OCI-LY7 (cell line): ENCODE results near the gene SETD1A. TPM values are rescaled to one million over a fixed set of nuclear protein-coding genes. Genes with fewer than 3 reads are reported as not detected.

Experiments used
- BruUV-seq: library from RNA; stranded (reverse); fragments of 400-500 nt; replicated peaks from 2 replicates; lab custom pipeline; 2021; lab: Mats Ljungman, UMichigan
- CTCF ChIA-PET: fragments of 300-600 bp; sonication (Branson Sonifier 250); formaldehyde crosslinking; loops from one replicate; lab custom pipeline; 2022; ENCODE audit warnings: antibody characterized with exemption; ENCODE audit not compliant: unreplicated experiment; lab: Charles Lee
- POLR2A ChIA-PET: fragments of 300-600 bp; sonication (Branson Sonifier 250); formaldehyde crosslinking; loops from one replicate; lab custom pipeline; 2022; ENCODE audit warnings: antibody characterized with exemption; lab: Charles Lee
- DNase-seq: peaks from one replicate; pipeline ENCODE4 v3.0.0-alpha.2; 2015; ENCODE audit warnings: low spot score
- H2AFZ ChIP-seq: fragments of 200-600 bp; sonication (generic), shearing (Covaris generic); 2 replicates; pipeline ENCODE4 v1.6.1; 2014; ENCODE audit warnings: mild to moderate bottlenecking, antibody characterized with exemption, low read length, moderate library complexity
- H3K27ac ChIP-seq: fragments of 200-600 bp; sonication (generic); 2 replicates; pipeline ENCODE4 v1.5.1; 2014; ENCODE audit warnings: mixed run types, low read depth, mild to moderate bottlenecking, moderate library complexity, low read length, inconsistent platforms; ENCODE audit not compliant: poor library complexity, severe bottlenecking
- H3K36me3 ChIP-seq: fragments of 200-600 bp; sonication (generic); 2 replicates; pipeline ENCODE4 v1.6.1; 2014; ENCODE audit warnings: mild to moderate bottlenecking, antibody characterized with exemption, low read length, moderate library complexity, mixed read lengths; ENCODE audit not compliant: insufficient read depth
- H3K4me1 ChIP-seq: fragments of 200-600 bp; sonication (generic); 2 replicates; pipeline ENCODE4 v1.5.1; 2014; ENCODE audit warnings: mild to moderate bottlenecking, low read length; ENCODE audit not compliant: insufficient read depth, poor library complexity, severe bottlenecking
- H3K4me2 ChIP-seq: fragments of 200-600 bp; sonication (generic); 2 replicates; pipeline ENCODE4 v1.6.1; 2014; ENCODE audit warnings: mild to moderate bottlenecking, low read length
- H3K4me3 ChIP-seq: fragments of 200-600 bp; sonication (generic); 2 replicates; pipeline ENCODE4 v1.5.1; 2014; ENCODE audit warnings: mild to moderate bottlenecking, low read depth, low read length; ENCODE audit not compliant: poor library complexity, severe bottlenecking
- H3K79me2 ChIP-seq: fragments of 200-600 bp; sonication (generic); 2 replicates; pipeline ENCODE4 v1.6.1; 2016; ENCODE audit warnings: low read depth, mild to moderate bottlenecking, low read length, moderate library complexity, mixed read lengths; ENCODE audit not compliant: insufficient read depth
- H3K9me2 ChIP-seq: fragments of 200-600 bp; sonication (generic); 2 replicates; pipeline ENCODE4 v1.6.1; 2016; ENCODE audit warnings: mild to moderate bottlenecking, low read length, mixed read lengths; ENCODE audit not compliant: insufficient read depth
- H3K9me3 ChIP-seq: fragments of 200-600 bp; sonication (generic); 2 replicates; pipeline ENCODE4 v1.6.1; 2014; ENCODE audit warnings: mild to moderate bottlenecking, mixed run types, low read length, mixed read lengths
- H4K20me1 ChIP-seq: fragments of 200-600 bp; sonication (generic); 2 replicates; pipeline ENCODE4 v1.6.1; 2014; ENCODE audit warnings: mild to moderate bottlenecking, antibody characterized with exemption, low read length, moderate library complexity, mixed read lengths; ENCODE audit not compliant: insufficient read depth
- EZH2phosphoT487 ChIP-seq: fragments of 200-600 bp; sonication (generic); IDR thresholded peaks from 2 replicates; pipeline ENCODE4 v1.6.1; 2018; ENCODE audit warnings: low read depth, borderline replicate concordance, mild to moderate bottlenecking, mixed run types, antibody characterized with exemption, low read length, moderate library complexity, mixed read lengths
- intact Hi-C: fragments of 100-400 bp; cut with micrococcal nuclease; formaldehyde crosslinking; loops from one replicate; pipeline ENCODE4 v1.10.0; 2022; ENCODE audit not compliant: unreplicated experiment
- total RNA-seq, 2 experiments: library from RNA; depleted of rRNA in 1 of 2; stranded (reverse); fragments of >200 nt in 1 of 2; shearing (Covaris generic) in 1 of 2; gene quantifications; 2 replicates each; pipeline ENCODE4 v1.2.3, GENCODE V29; 2014 to 2022
- TF ChIP-seq, protein P1 (sequence below): fragments of 200-600 bp; sonication (generic); conservative IDR thresholded peaks from 2 replicates; pipeline ENCODE4 v1.5.1; 2014; ENCODE audit warnings: mild to moderate bottlenecking, antibody characterized with exemption, low read length, moderate library complexity, mixed read lengths

SETD1A gene
- total RNA-seq, 2 experiments from 2014 or later = 8.6 to 36.0 TPM

DNA sequence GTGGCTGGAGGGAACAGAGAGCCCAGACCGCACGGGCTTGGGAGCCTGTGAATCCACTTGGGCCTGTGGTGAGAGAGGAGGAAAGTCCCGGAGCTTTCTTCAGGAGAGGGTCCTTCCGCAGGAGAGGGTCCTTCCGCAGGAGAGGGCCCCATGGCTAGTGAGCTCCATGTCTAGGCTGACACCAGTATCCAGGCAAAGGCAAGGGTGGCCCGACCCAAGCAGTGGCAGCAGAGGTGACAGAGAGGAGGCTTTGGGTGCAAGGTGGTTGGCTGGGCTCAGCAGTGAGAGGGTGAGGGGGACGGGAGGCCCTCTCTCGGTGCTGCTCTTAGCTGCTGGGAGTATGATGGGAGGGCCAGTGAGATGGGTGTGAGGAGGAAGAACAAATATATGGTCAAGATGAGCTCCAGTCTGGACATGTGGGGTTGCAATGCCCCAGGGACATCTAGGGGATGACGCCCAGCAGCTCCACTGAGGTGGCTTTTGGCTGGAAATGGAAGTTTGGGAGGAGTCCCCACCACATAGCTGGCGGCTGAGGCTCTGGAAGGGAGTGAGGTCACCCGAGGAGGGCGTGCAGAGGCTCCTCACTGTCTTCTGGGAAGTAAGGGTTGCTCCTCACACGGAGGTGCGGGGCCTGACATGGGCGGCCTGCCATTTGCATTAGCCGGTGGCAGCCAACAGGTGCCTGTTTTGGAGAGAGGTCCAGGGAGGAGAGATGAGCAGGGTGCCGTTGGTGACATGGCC is 25.2 kb downstream of the SETD1A start:
- no peaks in the 10 kb centered on the region for H3K4me1 ChIP-seq
- peaks cover 83% of the 10 kb centered on the region for H3K36me3 ChIP-seq
- H3K79me2 ChIP-seq = no peaks in the 10 kb centered on the region
- no peaks in the 10 kb centered on the region for H3K9me3 ChIP-seq
- H3K4me2 ChIP-seq = no peak overlapping the region
- ChIA-PET POLR2A (no interaction called here), CTCF (interaction anchor here (0.5 kb wide), 1 partner anchor 12 kb away, joined by 4 read pairs; no protein-coding TSS in a partner anchor)
- no peaks in the 10 kb centered on the region for H3K9me2 ChIP-seq
- no peak overlapping the region for H3K4me3 ChIP-seq
- no peak overlapping the region for H3K27ac ChIP-seq
- intact Hi-C loops = loop anchor here (10.0 kb wide), 1 partner anchor 312 kb away; no protein-coding TSS in a partner anchor
- DNase-seq = no peak
- TF ChIP-seq EZH2phosphoT487 = no peak
- TF ChIP-seq, protein P1, sequence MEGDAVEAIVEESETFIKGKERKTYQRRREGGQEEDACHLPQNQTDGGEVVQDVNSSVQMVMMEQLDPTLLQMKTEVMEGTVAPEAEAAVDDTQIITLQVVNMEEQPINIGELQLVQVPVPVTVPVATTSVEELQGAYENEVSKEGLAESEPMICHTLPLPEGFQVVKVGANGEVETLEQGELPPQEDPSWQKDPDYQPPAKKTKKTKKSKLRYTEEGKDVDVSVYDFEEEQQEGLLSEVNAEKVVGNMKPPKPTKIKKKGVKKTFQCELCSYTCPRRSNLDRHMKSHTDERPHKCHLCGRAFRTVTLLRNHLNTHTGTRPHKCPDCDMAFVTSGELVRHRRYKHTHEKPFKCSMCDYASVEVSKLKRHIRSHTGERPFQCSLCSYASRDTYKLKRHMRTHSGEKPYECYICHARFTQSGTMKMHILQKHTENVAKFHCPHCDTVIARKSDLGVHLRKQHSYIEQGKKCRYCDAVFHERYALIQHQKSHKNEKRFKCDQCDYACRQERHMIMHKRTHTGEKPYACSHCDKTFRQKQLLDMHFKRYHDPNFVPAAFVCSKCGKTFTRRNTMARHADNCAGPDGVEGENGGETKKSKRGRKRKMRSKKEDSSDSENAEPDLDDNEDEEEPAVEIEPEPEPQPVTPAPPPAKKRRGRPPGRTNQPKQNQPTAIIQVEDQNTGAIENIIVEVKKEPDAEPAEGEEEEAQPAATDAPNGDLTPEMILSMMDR = no peak
- no peaks in the 10 kb centered on the region for H4K20me1 ChIP-seq
- BruUV-seq = no TSS peak
- H2AFZ ChIP-seq = no peak overlapping the region

DNA sequence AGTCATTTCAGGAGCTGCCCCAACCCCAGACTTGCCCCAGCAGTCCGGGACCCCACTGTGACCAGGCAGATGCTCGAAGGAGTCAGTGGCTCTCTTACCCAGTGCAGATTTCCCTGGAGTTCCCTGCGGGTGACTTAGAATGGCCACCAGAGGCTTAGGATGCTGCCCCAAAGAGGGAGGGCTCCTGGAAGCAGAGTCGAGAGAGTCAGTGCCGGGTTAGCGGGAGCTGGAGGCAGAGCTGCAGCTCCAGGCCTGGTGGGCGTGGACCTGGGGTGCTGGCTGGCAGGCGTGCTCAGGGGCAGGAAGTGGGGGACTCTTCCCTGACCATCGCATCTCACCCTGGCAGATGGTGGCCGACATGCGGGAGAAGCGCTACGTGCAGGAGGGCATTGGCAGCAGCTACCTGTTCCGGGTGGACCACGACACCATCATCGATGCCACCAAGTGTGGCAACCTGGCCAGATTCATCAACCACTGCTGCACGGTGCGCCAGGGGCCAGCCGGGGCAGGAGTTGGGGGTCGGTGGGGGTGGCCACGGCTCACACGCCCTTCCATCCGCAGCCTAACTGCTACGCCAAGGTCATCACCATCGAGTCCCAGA is 25.8 kb downstream of the SETD1A start:
- DNase-seq = no peak
- intact Hi-C loops = loop anchor here (10.0 kb wide), 1 partner anchor 311 kb away; no protein-coding TSS in a partner anchor
- H3K27ac ChIP-seq = no peak overlapping the region

More for the DNA sequence above, 25.8 kb downstream of the SETD1A start:
- Histone ChIP-seq H3K36me3 (peaks cover 77% of the 10 kb centered on the region), H3K4me2 (no peak overlapping the region), H3K9me3 (no peaks in the 10 kb centered on the region), H2AFZ (no peak overlapping the region), H4K20me1 (no peaks in the 10 kb centered on the region), H3K79me2 (no peaks in the 10 kb centered on the region), H3K4me1 (no peaks in the 10 kb centered on the region), H3K9me2 (no peaks in the 10 kb centered on the region), H3K4me3 (no peak overlapping the region)
- POLR2A ChIA-PET = interaction anchor here (1.1 kb wide), 1 partner anchor 134 kb away, joined by 6 read pairs; the partner anchor contains the start of gene KAT8
- no peak for TF ChIP-seq EZH2phosphoT487
- TF ChIP-seq, protein P1 = no peak
- CTCF ChIA-PET = interaction anchor here (0.5 kb wide), 1 partner anchor 11 kb away, joined by 4 read pairs; no protein-coding TSS in a partner anchor
- BruUV-seq = no TSS peak
